GM23338 (cell line): Measurements from ENCODE around the gene VTCN1. TPM values are rescaled to one million over a fixed set of nuclear protein-coding genes. Genes with fewer than 3 reads are reported as not detected.

Experiments
- ATAC-seq: fragments of 200-7000 bp; cut with Tn5 transposase; 3 replicates; pipeline ENCODE4 v1.9.1; 2020
- DNase-seq: peaks from one replicate; pipeline ENCODE4 v3.0.0-alpha.2; 2015; ENCODE audit warnings: low spot score
- H2AFZ ChIP-seq: fragments of 200-600 bp; sonication (generic); 2 replicates; pipeline ENCODE4 v1.8.0; 2016; ENCODE audit warnings: antibody characterized with exemption, mild to moderate bottlenecking, moderate library complexity
- H3F3A ChIP-seq: fragments of 200-600 bp; sonication (generic); replicated peaks from 2 replicates; pipeline ENCODE4 v1.8.0; 2017; ENCODE audit warnings: antibody characterized with exemption, mixed run types, low read depth
- H3K27ac ChIP-seq: fragments of 200-600 bp; sonication (generic); 2 replicates; pipeline ENCODE4 v1.6.1; 2016; ENCODE audit warnings: low read depth
- H3K27me3 ChIP-seq: fragments of 200-600 bp; sonication (generic); 2 replicates; pipeline ENCODE4 v1.8.0; 2016; ENCODE audit warnings: mild to moderate bottlenecking, mixed run types, moderate library complexity; ENCODE audit not compliant: insufficient read depth
- H3K36me3 ChIP-seq: fragments of 200-600 bp; sonication (generic); 2 replicates; pipeline ENCODE4 v1.8.0; 2016; ENCODE audit warnings: mild to moderate bottlenecking; ENCODE audit not compliant: insufficient read depth
- H3K4me1 ChIP-seq: fragments of 200-600 bp; sonication (generic); 2 replicates; pipeline ENCODE4 v1.8.0; 2016; ENCODE audit warnings: mild to moderate bottlenecking, moderate library complexity; ENCODE audit not compliant: insufficient read depth
- H3K4me2 ChIP-seq: fragments of 200-600 bp; sonication (generic); 2 replicates; pipeline ENCODE4 v1.7.1; 2017; ENCODE audit warnings: mixed run types
- H3K4me3 ChIP-seq: fragments of 200-600 bp; sonication (generic); 2 replicates; pipeline ENCODE4 v1.6.1; 2016; ENCODE audit warnings: mixed run types
- H3K79me2 ChIP-seq: fragments of 200-600 bp; sonication (generic); replicated peaks from 2 replicates; pipeline ENCODE4 v1.8.0; 2017; ENCODE audit warnings: mild to moderate bottlenecking; ENCODE audit not compliant: insufficient read depth
- H3K9me2 ChIP-seq: fragments of 200-600 bp; sonication (generic); 2 replicates; pipeline ENCODE4 v1.8.0; 2017; ENCODE audit not compliant: insufficient read depth
- H4K20me1 ChIP-seq: fragments of 200-600 bp; sonication (generic); replicated peaks from 2 replicates; pipeline ENCODE4 v1.8.0; 2017; ENCODE audit warnings: mild to moderate bottlenecking; ENCODE audit not compliant: insufficient read depth
- H3K27ac Mint-ChIP-seq: 2 replicates; pipeline ENCODE4 v1.8.0; 2020; ENCODE audit warnings: inconsistent platforms, mild to moderate bottlenecking, moderate library complexity, mixed read lengths
- H3K27me3 Mint-ChIP-seq: 3 replicates; pipeline ENCODE4 v1.8.0; 2022; ENCODE audit warnings: low read depth, mild to moderate bottlenecking, moderate library complexity, mixed read lengths, inconsistent platforms; ENCODE audit not compliant: insufficient read depth, poor library complexity
- H3K36me3 Mint-ChIP-seq: 3 replicates; pipeline ENCODE4 v1.8.0; 2021; ENCODE audit warnings: low read depth, mild to moderate bottlenecking, inconsistent platforms, moderate library complexity, mixed read lengths
- H3K4me1 Mint-ChIP-seq: 3 replicates; pipeline ENCODE4 v1.8.0; 2020; ENCODE audit warnings: mild to moderate bottlenecking, inconsistent platforms, mixed read lengths
- H3K4me3 Mint-ChIP-seq: 3 replicates; pipeline ENCODE4 v1.8.0; 2021; ENCODE audit warnings: moderate library complexity, mild to moderate bottlenecking, inconsistent platforms, mixed read lengths
- H3K9me3 Mint-ChIP-seq: 3 replicates; pipeline ENCODE4 v1.8.0; 2020; ENCODE audit warnings: moderate library complexity, mild to moderate bottlenecking, inconsistent platforms, mixed read lengths
- CREB1 ChIP-seq: fragments of 250-450 bp; sonication (Bioruptor Pico); IDR thresholded peaks from 2 replicates; pipeline ENCODE4 v1.5.0; 2020; ENCODE audit warnings: low read depth, mild to moderate bottlenecking, moderate library complexity
- EZH2phosphoT487 ChIP-seq: fragments of 200-600 bp; sonication (generic); IDR thresholded peaks from one replicate; pipeline ENCODE4 v1.8.1; 2018; ENCODE audit warnings: antibody characterized with exemption; ENCODE audit not compliant: unreplicated experiment
- JUNB ChIP-seq: IDR thresholded peaks from one replicate; pipeline ENCODE4 v1.6.1; 2016; ENCODE audit warnings: antibody characterized with exemption; ENCODE audit not compliant: unreplicated experiment
- POLR2AphosphoS5 ChIP-seq: IDR thresholded peaks from 2 replicates; pipeline ENCODE4 v1.6.1; 2016; ENCODE audit warnings: antibody characterized with exemption, low read depth
- ZNF114 ChIP-seq: fragments of 250-450 bp; sonication (Bioruptor Pico); IDR thresholded peaks from 2 replicates; pipeline ENCODE4 v1.5.0; 2020; ENCODE audit warnings: mild to moderate bottlenecking, moderate library complexity
- ZNF331 ChIP-seq: fragments of 250-450 bp; sonication (Bioruptor Pico); IDR thresholded peaks from 2 replicates; pipeline ENCODE4 v1.5.0; 2020; ENCODE audit warnings: low read depth, mild to moderate bottlenecking, moderate library complexity
- polyA plus RNA-seq: library from polyadenylated mRNA; unstranded; fragments of >200 nt; fragmentation: Nextera tagmentation; extraction: Ambion mirVana; gene quantifications from 2 replicates; pipeline ENCODE4 v1.2.1, GENCODE V29; 2016
- total RNA-seq: library from RNA; depleted of rRNA; stranded (reverse); fragments of >200 nt; shearing (Covaris generic); gene quantifications from 2 replicates; pipeline ENCODE4 v1.2.3, GENCODE V29; 2014
- TF ChIP-seq, protein P1 (sequence below): fragments of 250-450 bp; sonication (Bioruptor Pico); IDR thresholded peaks from 2 replicates; pipeline ENCODE4 v1.5.0; 2020; ENCODE audit warnings: mild to moderate bottlenecking, moderate library complexity
- TF ChIP-seq, protein P2 (sequence below), 2 experiments: fragments of 200-600 bp in 1 of 2; sonication (generic) in 1 of 2; conservative IDR thresholded peaks; 2 replicates each; pipeline versions ENCODE4 v1.5.1 to v1.6.1; 2016 to 2017; ENCODE audit warnings: antibody characterized with exemption in 2 of 2, low read depth in 2 of 2, mild to moderate bottlenecking in 2 of 2, moderate library complexity in 1 of 2
- TF ChIP-seq, protein P3 (sequence below): IDR thresholded peaks from one replicate; pipeline ENCODE4 v1.6.1; 2018; ENCODE audit warnings: antibody characterized with exemption; ENCODE audit not compliant: unreplicated experiment

The VTCN1 gene
- total and polyA plus RNA-seq, 2 experiments from 2014 or later: not detected

DNA sequence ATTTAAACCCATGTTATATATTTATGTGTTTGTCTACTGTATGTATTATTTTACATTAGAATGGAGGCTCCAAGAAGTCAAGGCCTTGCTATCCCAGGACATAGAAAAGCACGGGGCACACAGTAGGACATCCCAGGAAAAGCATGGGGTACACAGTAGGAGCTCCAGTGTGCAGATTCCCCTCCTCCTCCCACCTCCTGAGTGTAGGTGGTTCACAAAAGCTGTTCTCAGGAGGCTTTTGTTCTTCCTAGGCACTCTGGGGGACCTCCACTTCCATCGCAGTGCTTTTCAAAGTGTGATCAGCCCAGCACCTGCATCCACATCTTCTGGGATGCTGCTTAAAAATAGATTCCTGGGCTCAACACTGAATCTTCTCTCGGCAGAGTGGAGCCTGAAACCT is 30.8 kb upstream of the VTCN1 start (continued):
- TF ChIP-seq, protein P1, sequence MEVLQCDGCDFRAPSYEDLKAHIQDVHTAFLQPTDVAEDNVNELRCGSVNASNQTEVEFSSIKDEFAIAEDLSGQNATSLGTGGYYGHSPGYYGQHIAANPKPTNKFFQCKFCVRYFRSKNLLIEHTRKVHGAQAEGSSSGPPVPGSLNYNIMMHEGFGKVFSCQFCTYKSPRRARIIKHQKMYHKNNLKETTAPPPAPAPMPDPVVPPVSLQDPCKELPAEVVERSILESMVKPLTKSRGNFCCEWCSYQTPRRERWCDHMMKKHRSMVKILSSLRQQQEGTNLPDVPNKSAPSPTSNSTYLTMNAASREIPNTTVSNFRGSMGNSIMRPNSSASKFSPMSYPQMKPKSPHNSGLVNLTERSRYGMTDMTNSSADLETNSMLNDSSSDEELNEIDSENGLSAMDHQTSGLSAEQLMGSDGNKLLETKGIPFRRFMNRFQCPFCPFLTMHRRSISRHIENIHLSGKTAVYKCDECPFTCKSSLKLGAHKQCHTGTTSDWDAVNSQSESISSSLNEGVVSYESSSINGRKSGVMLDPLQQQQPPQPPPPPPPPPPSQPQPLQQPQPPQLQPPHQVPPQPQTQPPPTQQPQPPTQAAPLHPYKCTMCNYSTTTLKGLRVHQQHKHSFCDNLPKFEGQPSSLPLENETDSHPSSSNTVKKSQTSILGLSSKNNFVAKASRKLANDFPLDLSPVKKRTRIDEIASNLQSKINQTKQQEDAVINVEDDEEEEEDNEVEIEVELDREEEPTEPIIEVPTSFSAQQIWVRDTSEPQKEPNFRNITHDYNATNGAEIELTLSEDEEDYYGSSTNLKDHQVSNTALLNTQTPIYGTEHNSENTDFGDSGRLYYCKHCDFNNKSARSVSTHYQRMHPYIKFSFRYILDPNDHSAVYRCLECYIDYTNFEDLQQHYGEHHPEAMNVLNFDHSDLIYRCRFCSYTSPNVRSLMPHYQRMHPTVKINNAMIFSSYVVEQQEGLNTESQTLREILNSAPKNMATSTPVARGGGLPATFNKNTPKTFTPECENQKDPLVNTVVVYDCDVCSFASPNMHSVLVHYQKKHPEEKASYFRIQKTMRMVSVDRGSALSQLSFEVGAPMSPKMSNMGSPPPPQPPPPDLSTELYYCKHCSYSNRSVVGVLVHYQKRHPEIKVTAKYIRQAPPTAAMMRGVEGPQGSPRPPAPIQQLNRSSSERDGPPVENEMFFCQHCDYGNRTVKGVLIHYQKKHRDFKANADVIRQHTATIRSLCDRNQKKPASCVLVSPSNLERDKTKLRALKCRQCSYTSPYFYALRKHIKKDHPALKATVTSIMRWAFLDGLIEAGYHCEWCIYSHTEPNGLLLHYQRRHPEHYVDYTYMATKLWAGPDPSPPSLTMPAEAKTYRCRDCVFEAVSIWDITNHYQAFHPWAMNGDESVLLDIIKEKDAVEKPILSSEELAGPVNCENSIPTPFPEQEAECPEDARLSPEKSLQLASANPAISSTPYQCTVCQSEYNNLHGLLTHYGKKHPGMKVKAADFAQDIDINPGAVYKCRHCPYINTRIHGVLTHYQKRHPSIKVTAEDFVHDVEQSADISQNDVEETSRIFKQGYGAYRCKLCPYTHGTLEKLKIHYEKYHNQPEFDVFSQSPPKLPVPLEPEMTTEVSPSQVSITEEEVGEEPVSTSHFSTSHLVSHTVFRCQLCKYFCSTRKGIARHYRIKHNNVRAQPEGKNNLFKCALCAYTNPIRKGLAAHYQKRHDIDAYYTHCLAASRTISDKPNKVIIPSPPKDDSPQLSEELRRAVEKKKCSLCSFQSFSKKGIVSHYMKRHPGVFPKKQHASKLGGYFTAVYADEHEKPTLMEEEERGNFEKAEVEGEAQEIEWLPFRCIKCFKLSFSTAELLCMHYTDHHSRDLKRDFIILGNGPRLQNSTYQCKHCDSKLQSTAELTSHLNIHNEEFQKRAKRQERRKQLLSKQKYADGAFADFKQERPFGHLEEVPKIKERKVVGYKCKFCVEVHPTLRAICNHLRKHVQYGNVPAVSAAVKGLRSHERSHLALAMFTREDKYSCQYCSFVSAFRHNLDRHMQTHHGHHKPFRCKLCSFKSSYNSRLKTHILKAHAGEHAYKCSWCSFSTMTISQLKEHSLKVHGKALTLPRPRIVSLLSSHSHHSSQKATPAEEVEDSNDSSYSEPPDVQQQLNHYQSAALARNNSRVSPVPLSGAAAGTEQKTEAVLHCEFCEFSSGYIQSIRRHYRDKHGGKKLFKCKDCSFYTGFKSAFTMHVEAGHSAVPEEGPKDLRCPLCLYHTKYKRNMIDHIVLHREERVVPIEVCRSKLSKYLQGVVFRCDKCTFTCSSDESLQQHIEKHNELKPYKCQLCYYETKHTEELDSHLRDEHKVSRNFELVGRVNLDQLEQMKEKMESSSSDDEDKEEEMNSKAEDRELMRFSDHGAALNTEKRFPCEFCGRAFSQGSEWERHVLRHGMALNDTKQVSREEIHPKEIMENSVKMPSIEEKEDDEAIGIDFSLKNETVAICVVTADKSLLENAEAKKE (CRISPR knock-in tag): no peak

DNA sequence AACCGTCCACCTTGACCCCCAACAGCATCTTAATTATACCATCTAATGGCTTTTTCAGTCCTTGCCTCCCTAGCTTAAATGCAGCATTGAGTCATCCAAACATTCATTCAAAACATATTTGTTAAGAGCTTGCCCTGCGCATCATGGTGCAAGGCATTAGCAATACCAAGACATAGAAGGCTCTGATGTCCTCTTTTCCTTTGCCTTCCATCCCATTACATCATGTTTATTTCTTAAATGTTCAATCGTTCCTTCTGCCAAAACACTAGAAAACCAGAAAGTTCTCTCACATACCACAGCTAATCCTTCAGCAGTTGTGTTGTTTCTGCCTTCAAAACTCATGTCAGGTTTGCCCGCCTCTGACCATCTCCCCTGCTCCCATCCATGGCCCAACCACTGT is 29.8 kb upstream of the VTCN1 start:
- DNase-seq: no peak
- H4K20me1 ChIP-seq: no peaks in the 10 kb centered on the region
- H3K79me2 ChIP-seq: no peaks in the 10 kb centered on the region
- peaks cover 21% of the 10 kb centered on the region for H3K9me2 ChIP-seq
- H3F3A ChIP-seq: no peaks in the 10 kb centered on the region
- no peaks in the 10 kb centered on the region for H3K27me3 ChIP-seq
- H3K36me3 ChIP-seq: no peaks in the 10 kb centered on the region
- H3K4me1 Mint-ChIP-seq: peaks cover 9% of the 10 kb centered on the region
- no peak overlapping the region for H3K27ac ChIP-seq
- H3K27me3 Mint-ChIP-seq: no peaks in the 10 kb centered on the region
- H3K4me3 ChIP-seq: no peak overlapping the region
- no peaks in the 10 kb centered on the region for H3K36me3 Mint-ChIP-seq
- H3K27ac Mint-ChIP-seq: no peak overlapping the region
- H3K4me3 Mint-ChIP-seq: no peak overlapping the region
- no peak overlapping the region for H2AFZ ChIP-seq
- ATAC-seq: no peak
- no peaks in the 10 kb centered on the region for H3K9me3 Mint-ChIP-seq
- H3K4me2 ChIP-seq: no peak overlapping the region
- no peaks in the 10 kb centered on the region for H3K4me1 ChIP-seq
- TF ChIP-seq ZNF114 (CRISPR knock-in tag) (no peak), EZH2phosphoT487 (no peak), JUNB (no peak), ZNF331 (CRISPR knock-in tag) (no peak), CREB1 (CRISPR knock-in tag) (no peak), POLR2AphosphoS5 (no peak)
- TF ChIP-seq, protein P2, sequence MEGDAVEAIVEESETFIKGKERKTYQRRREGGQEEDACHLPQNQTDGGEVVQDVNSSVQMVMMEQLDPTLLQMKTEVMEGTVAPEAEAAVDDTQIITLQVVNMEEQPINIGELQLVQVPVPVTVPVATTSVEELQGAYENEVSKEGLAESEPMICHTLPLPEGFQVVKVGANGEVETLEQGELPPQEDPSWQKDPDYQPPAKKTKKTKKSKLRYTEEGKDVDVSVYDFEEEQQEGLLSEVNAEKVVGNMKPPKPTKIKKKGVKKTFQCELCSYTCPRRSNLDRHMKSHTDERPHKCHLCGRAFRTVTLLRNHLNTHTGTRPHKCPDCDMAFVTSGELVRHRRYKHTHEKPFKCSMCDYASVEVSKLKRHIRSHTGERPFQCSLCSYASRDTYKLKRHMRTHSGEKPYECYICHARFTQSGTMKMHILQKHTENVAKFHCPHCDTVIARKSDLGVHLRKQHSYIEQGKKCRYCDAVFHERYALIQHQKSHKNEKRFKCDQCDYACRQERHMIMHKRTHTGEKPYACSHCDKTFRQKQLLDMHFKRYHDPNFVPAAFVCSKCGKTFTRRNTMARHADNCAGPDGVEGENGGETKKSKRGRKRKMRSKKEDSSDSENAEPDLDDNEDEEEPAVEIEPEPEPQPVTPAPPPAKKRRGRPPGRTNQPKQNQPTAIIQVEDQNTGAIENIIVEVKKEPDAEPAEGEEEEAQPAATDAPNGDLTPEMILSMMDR (conservative IDR thresholded peaks at IDR 0.05; ENCODE audit: low read depth in 2 of 2): no peak
- TF ChIP-seq, protein P3, sequence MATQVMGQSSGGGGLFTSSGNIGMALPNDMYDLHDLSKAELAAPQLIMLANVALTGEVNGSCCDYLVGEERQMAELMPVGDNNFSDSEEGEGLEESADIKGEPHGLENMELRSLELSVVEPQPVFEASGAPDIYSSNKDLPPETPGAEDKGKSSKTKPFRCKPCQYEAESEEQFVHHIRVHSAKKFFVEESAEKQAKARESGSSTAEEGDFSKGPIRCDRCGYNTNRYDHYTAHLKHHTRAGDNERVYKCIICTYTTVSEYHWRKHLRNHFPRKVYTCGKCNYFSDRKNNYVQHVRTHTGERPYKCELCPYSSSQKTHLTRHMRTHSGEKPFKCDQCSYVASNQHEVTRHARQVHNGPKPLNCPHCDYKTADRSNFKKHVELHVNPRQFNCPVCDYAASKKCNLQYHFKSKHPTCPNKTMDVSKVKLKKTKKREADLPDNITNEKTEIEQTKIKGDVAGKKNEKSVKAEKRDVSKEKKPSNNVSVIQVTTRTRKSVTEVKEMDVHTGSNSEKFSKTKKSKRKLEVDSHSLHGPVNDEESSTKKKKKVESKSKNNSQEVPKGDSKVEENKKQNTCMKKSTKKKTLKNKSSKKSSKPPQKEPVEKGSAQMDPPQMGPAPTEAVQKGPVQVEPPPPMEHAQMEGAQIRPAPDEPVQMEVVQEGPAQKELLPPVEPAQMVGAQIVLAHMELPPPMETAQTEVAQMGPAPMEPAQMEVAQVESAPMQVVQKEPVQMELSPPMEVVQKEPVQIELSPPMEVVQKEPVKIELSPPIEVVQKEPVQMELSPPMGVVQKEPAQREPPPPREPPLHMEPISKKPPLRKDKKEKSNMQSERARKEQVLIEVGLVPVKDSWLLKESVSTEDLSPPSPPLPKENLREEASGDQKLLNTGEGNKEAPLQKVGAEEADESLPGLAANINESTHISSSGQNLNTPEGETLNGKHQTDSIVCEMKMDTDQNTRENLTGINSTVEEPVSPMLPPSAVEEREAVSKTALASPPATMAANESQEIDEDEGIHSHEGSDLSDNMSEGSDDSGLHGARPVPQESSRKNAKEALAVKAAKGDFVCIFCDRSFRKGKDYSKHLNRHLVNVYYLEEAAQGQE: no peak
